ENCODE measurements around the gene SEPTIN7.
"Not testable (repeated sequence)": the region's sequence is repeated elsewhere in the genome, so short reads cannot be mapped to it uniquely, and the experiment has no call there.

Gene SEPTIN7

GRCh38 chr7:35800718-35801391 lies at the start of gene SEPTIN7:
Gene SEPTIN7, plus strand, starts transcription at chr7:35801057. Its CDS starts 153 bp downstream, at chr7:35801210.
- DNase-seq (ENCODE audit: low read depth) = peak; percentile 99

- no peak for DNase-seq (ENCODE audit: low read depth)
Measured at GRCh38 chr7:35752742-35753141, 48.1 kb upstream of the SEPTIN7 start.

DNA sequence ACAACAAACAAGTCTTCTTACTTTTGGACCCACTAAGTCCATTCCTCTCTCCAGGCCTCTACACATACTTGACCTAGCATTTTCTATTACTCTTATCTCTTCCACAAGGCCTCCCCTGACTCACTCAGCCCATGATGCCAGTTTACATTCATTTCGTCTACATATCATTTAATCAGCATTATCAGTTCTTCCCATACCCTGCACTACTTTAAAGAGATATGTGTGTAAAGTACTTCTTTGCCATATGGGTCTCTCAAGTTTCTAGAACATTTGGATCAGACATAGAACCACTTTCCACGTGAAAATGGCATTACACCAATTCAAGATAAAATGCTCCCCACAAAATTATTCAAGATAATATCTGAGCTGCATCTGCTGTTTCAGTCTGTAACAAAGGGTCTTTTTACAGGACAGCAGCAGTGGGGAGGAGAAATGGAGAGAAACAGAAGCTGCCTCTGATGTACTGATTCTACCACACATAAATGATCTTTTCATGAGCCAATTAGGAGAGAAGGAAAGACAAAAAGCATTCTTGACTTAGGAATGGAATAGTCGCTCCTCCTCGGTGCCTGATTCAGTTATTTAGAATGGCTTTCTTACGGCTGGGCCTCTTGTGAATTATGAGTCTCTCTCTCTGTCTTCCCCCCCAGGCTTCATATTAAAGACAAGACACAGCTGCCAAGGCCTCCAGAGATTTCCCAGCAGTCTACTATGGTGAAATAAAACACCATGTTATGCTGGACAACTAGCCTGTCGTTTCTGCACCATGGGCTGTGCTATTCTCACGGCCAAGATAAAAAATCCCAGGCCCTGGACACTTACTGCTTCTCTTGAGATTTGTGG lies 46.9 kb upstream of the SEPTIN7 start:
- no peak for DNase-seq (ENCODE audit: low read depth)

- DNase-seq (ENCODE audit: low read depth) = no peak
Measured at GRCh38 chr7:35754741-35755140, 46.1 kb upstream of the SEPTIN7 start.

DNA sequence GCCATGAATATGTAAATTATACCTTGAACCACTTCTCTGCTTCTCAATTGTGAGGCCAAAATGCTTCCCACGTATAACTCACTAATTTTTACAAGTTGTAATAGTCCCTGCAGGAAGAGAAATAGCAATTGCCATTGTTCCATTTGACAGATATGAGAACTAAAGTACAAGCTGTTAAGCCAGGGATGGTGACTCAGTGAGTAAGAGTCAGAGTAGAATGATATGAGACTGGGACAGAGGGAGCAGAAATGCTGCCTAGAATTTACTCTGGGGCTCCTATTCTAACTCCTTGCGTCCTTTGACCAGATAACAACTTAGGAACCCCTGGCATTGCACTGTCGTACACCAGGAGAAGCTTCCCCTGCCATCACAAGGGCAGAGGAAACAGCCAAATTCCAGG lies 45.1 kb upstream of the SEPTIN7 start:
- no peak for DNase-seq (ENCODE audit: low read depth)

DNA sequence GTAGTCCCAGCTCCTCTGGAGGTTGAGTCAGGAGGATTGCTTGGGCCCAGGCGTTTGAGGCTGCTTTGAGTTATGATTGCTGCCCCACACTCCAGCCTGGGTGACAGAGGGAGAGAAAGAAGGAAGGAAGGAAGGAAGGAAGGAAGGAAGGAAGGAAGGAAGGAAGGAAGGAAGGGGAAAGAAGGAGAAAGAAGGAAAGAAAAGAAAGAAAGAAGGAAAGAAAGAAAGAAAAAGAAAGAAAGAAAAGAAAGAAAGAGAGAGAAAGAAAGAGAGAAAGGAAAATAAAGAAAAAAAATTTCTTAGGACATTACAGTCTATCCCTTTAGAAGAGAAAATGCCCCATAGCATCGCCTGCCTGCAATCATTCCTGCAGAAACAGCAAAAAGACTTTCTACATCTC lies 44.4 kb upstream of the SEPTIN7 start:
- not testable (repeated sequence) for DNase-seq (ENCODE audit: low read depth)

- DNase-seq (ENCODE audit: low read depth) = no peak
Measured at GRCh38 chr7:35757574-35757973, 43.3 kb upstream of the SEPTIN7 start.

- DNase-seq (ENCODE audit: low read depth) = no peak
Measured at GRCh38 chr7:35758421-35758820, 42.4 kb upstream of the SEPTIN7 start.

GRCh38 chr7:35760143-35760745 lies 40.6 kb upstream of the SEPTIN7 start:
- DNase-seq (ENCODE audit: low read depth) = no peak

DNA sequence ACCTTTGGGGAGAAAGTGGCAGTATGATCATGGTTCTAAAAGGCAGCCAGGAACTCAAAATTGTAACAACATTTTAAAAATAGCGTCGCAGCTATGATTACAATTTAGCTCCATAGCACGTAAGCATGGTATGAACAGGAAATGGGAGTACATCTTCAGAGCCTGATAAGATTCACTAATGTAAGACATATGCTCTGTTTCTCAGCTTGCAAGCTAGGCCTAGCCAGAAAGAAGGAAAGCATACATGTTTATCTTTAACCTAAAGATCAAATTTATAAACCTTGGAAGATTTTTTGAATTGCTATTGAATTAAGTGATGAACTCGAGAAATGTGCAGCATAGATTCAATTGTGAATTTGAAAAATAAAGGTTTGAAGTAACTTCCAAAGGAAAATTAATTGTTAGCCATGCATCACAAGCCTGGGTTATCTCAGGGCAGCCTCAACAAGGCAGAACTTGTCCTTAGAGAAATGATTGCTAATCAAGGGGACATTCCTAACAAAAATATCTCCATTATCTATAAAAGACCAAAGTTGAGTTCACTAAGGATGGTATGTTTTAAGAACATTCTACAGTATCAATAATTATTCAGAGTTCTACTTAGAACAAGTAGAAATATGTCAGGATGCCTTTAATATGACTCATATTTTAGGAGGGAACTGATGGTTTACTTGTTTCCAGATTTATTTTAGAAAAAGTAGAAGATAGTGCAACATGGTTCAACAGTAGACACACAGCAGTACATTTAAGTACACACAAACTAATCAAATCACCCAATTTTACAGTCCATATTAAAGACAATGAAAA lies 38.8 kb upstream of the SEPTIN7 start:
- no peak for DNase-seq (ENCODE audit: low read depth)

GRCh38 chr7:35762781-35763180 lies 38.1 kb upstream of the SEPTIN7 start:
- no peak for DNase-seq (ENCODE audit: low read depth)

DNA sequence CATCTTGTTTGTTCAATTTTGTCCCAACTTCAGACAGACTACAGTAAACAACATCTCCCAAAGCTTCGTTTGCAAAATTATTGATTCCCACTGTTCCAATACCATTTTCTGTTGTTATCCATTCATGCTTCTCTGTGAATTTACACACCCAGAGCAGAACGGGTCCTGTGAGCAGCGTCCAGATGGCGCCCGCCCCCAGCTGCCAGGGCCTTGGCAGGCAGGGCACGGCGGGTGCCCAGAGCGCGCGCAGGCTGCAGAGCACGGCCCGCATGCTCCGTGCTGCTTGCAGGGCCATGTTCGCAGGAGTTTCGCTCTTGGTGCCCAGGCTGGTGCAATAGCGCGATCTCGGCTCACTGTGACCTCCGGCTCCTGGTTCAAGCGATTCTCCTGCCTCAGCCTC lies 32.5 kb upstream of the SEPTIN7 start:
- no peak for DNase-seq (ENCODE audit: low read depth)

DNA sequence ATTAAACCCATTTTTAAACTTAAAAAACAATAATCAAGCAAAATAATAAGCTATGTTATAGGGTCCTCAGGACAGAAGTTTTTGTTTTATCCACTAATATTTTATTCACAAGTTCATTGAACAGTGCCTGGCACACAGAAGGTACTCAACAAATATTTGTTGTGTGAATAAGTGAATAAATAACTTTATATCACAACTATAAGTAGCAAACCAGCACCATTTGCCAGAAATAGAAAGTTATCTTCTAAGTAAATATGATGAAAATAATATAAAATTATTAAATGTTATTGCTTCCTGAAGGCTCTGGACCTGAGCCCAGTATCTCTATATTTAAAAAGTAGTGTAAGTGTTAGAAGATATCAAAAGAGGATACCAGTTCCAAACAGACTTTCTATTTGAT lies 29.1 kb upstream of the SEPTIN7 start:
- no peak for DNase-seq (ENCODE audit: low read depth)

GRCh38 chr7:35773994-35774393 lies 26.9 kb upstream of the SEPTIN7 start:
- DNase-seq (ENCODE audit: low read depth) = no peak

DNA sequence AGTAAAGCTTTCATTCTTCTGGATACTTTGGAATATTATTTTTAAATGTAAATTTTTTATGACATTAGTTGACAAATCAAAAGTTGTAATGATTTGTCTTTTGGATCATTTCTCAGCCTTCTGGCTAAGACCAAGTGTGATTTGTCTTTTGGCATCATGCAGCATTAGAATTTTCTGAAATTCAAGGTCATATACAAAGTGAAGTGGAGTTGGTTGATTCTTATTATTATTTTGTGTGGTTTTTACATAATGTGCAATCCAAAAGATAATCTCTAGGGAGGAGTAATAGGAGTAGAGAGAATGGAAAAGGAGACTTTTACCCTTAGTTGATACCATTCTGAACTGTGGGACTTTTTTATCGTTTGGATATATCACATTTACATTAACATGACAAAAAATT lies 24.2 kb upstream of the SEPTIN7 start:
- DNase-seq (ENCODE audit: low read depth) = no peak

DNA sequence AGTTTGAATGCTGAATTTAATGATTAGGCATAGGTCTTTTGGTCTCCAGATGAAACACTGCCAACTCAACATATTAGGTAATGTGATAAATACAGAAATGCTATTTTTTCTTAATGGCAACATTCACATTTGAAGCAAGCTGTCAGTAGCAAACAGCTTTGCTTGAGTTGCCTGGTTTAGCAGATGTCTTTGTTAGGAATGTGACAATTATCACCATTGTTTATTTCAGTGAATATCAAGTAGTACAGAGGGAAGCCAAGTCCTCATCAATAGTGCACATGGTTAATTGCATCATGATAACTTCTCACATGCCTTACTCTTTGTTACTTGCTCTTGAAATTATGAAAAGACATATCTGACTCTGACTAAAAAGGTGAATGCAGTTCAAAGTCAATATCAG lies 23.7 kb upstream of the SEPTIN7 start:
- DNase-seq (ENCODE audit: low read depth) = no peak

DNA sequence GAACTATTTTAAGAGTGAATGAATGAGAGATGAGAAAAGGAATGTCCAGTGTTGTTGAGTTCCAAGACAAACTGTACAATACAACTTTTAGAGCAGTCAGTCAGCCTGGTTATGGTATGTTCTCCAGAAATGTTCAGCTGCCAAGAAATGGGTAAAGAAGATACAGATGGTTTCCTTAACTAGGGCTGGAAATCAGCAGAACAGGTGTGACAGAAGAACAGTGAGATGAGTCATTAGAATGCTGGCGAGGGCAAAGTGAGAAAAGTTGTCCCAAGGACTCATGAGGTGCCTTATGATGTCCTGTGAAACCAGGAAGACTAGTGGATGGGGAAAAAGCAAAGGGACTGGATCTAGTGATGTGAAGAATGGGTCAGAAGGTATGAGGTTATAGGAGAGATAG lies 20.8 kb upstream of the SEPTIN7 start:
- no peak for DNase-seq (ENCODE audit: low read depth)

DNA sequence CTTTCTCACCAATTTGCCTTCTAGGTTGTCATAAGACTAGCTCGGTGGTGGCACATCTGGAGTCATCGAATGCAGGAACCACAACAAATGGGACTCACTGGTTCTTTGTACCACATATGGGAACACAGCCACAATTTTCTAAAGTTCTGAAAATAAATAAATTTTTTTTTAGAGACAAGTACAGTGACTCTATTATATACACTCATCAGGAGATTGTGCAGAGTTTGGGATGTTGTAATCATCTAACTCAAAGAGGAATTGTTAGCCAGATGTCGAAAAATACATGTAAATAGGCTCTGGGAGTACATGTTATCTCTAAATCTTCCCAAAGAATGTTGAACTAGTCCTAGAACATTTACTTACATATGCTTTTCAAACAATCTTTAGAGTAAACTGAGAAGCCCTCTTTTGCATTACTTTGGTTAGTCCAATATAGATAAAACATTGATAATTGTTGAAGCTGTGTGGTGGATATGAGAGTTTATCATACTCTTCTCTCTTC lies 19.6 kb upstream of the SEPTIN7 start:
- DNase-seq (ENCODE audit: low read depth) = no peak

- DNase-seq (ENCODE audit: low read depth) = no peak
Measured at GRCh38 chr7:35781767-35782515, 18.9 kb upstream of the SEPTIN7 start.

DNA sequence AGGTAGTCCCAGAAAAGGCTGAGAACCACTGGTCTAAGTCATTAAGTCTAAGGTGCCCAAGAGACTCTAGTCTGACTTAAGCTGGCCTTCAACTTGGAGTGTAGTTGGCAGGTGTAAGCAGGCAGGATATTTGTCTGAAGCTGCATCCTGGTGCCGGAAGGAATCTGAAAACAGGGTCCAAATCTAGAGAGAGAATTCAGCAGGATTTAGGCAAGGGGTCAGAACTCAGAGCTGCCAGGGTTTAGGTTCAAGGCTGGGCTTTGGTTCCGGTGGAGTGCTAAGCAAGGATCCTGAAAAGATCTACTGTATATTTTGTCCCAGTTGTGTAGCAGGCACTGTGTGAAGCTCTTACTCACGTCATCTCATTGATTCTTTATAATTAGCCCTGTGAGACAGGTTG lies 16.5 kb upstream of the SEPTIN7 start:
- DNase-seq (ENCODE audit: low read depth) = no peak

DNA sequence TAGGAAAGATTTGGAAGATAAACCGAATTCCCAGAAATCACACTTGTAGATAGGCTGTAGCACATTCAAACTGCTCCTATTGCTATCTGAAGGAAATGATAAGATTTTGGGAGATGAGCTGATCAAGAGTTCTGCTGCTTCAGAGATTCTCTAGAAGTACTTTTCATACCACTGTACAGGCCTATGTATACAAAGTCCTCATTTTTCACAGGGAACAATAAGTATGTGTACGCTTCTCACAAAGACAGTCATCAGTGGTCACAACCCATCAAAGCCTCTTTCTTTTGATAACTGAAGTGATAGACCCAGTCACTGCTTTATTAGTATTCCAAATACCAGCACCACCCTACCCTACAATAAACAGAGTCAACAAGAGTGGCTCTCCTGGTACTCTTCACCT lies 15.6 kb upstream of the SEPTIN7 start:
- no peak for DNase-seq (ENCODE audit: low read depth)
